GM18517 (cell line): ENCODE results near the gene FOXRED1.

Source experiments
- ATAC-seq: cut with Tn5 transposase; IDR thresholded peaks from one replicate; pipeline ENCODE4 v1.9.1; 2021; ENCODE audit warnings: mild to moderate bottlenecking, moderate library complexity; ENCODE audit not compliant: unreplicated experiment

Gene FOXRED1

GRCh38 chr11:126310200-126310991 is 41.4 kb downstream of the FOXRED1 start:
- ATAC-seq: peak; percentile 41

GRCh38 chr11:126310992-126311310 is 42.0 kb downstream of the FOXRED1 start:
- no peak for ATAC-seq

DNA sequence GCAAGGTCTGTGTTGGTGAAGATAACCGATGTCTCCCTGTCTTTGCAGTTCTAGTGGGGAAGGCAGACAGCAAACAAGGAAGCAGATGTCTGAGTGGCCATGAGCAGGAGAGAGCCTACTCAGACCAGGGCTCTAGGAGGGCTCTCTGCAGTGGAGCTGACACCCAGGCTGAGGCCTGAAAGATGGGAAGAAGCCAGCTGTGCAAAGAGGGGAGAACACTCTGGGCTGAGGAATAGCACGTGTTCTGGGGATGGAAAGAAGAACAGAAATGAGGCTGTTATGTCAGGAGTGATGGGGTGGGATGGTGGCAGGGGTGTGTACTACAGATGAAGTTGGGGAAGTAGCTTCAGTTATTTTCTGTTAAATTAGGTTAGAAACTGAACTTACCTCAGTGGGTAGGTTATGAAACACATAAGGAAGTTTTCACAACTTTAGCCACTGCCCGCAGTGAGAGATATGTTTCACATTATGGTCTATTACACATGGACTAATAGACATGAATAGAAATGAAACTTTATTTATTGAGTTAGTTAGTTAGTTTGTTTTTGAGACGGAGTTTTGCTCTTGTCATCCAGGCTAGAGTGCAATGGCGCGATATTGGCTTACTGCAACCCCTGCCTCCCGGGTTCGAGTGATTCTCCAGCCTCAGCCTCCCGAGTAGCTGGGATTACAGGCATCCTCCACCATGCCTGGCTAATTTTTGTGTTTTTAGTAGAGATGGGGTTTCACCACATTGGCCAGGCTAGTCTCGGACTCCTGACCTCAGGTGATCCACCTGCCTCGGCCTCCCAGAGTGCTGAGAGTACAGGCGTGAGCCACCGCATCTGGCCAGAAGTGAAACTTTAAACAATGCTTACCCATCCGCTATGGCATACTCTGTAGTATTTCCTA is 42.7 kb downstream of the FOXRED1 start:
- peak; percentile 74 for ATAC-seq

DNA sequence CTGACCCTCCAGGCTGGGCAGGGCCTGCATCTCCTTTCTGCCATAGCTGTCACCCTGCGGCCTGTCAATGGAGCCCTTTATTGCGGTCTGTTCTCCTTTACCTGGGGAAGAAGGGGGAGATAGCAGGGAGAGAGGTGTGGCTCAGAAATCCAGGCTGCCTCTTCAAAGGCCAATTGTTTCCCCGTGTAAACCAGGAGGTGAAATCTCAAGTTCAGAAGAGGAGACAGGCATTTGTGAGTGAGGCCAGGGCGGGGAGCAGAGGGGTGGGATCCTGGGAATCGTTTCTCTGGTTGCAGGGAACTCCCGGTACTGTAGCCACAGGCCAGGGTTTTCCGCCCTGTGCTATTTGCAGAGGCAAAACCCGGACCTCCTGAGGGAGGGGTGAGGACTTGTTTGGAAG is 44.0 kb downstream of the FOXRED1 start:
- no peak for ATAC-seq

DNA sequence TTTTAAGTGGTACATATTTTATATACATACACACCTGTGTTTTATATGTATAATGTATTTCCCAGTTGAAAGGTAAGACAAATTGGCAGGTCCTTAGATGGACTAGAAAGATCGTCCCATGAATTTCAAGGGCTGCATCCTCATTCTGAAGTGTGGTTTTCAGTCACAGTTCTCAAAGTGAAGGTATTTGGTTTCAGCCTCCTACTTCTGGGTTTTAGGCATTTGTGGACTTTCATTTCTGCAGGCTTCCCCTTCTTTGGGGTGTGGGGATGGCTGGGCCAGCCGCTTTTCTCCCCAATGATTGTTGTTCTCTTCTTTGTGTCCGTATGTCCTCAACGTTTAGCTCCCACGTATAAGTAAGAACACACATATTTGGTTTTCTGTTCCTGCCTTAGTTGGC is 44.9 kb downstream of the FOXRED1 start:
- ATAC-seq: no peak

GRCh38 chr11:126317432-126317755 is 48.4 kb downstream of the FOXRED1 start:
- no peak for ATAC-seq

GRCh38 chr11:126317756-126318573 is 49.0 kb downstream of the FOXRED1 start:
- ATAC-seq: no peak

- peak; percentile 87 for ATAC-seq
These were observed 49.8 kb downstream of the FOXRED1 start for GRCh38 chr11:126318574-126319373.

DNA sequence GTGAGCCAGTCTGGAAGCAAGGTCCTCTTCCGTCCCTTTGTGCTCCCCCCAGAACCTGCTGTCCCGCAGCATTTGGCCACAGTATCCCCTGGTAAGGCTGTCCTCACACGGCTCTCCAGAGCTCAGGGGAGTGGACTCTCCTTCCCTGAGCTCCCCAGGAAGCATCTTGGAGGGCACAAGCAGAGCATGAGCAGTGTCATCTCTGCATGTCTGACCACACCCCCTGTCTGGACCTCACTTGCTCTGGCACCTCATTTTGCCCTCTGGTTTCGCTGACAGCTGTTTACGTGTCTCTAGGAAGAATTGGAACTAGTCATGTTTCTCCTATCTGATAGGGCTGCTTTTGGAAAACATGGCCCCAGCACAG is 50.4 kb downstream of the FOXRED1 start:
- no peak for ATAC-seq

DNA sequence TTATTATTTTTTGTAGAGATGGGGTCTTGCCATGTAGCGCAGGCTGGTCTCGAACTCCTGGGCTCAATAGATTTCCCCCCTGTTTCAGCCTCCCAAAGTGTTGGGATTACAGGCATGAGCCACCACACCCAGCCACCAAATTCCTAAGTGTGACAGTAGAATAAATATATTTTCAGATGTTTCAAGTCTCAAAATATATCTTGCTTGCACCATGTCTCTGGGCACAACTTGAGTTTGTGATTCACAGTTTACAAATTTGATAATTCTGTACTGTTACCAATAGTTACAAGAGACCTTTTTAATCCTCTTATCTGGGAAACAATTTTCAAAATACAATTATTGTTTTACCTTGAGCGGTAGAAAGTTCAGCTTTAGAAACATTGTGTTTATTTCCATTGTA is 54.0 kb downstream of the FOXRED1 start:
- ATAC-seq: no peak

- no peak for ATAC-seq
These were observed 58.5 kb downstream of the FOXRED1 start for GRCh38 chr11:126327281-126328000.
